AG09319 (cell line): ENCODE results near the gene MOB3B.

Experiments used
- DNase-seq: peaks from one replicate; pipeline ENCODE4 v3.0.0-alpha.2; 2010; ENCODE audit warnings: low read depth; ENCODE audit errors: extremely low read depth
- TF ChIP-seq, protein P1 (sequence below): IDR thresholded peaks from 2 replicates; pipeline ENCODE4 v1.5.1; 2011; ENCODE audit warnings: low read depth, mild to moderate bottlenecking, inconsistent platforms, low read length, moderate library complexity

MOB3B gene

GRCh38 chr9:27392451-27392850, 137.2 kb downstream of the MOB3B start:
- TF ChIP-seq, protein P1, sequence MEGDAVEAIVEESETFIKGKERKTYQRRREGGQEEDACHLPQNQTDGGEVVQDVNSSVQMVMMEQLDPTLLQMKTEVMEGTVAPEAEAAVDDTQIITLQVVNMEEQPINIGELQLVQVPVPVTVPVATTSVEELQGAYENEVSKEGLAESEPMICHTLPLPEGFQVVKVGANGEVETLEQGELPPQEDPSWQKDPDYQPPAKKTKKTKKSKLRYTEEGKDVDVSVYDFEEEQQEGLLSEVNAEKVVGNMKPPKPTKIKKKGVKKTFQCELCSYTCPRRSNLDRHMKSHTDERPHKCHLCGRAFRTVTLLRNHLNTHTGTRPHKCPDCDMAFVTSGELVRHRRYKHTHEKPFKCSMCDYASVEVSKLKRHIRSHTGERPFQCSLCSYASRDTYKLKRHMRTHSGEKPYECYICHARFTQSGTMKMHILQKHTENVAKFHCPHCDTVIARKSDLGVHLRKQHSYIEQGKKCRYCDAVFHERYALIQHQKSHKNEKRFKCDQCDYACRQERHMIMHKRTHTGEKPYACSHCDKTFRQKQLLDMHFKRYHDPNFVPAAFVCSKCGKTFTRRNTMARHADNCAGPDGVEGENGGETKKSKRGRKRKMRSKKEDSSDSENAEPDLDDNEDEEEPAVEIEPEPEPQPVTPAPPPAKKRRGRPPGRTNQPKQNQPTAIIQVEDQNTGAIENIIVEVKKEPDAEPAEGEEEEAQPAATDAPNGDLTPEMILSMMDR = no peak
- no peak for DNase-seq

DNA sequence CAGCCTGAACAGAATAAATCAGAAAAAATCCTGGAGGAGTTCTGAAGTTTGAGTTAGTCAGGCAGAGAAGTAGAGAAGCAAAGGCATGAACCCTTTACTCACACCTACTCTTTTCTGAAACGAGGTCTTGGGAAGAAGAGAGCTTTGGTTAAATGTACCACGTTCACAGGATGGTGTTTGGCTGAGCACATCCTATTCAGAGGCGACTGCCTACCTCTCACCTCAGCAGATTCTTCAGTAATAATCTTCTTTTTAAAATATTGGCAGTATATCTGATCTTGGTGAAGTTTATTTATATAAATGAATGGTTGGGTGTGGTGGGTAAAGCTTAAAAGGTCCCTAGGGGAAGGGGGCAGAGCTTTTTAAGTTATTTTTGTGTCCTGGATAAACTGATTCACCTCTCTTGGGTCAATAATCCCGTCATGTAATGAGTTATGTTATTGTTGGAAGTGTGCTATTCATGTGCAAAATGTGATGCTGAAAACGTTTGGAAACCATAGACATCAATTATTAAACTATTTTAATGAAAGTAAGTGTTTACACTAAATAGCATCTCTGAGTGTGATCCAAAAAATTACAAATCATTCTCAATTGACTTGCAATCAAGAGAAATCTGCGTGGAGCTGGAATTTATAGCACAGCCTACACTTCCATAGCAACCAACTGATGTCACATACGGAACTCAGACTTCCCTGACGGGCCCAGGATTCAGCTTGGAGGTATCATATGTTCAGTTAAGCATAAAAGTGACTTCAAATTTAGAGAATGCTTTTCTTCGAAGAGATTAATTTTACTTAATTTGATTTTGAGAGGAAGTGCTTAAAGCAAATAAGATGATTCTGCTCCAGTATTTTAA, 138.3 kb downstream of the MOB3B start:
- TF ChIP-seq, protein P1 = no peak
- DNase-seq = no peak

DNA sequence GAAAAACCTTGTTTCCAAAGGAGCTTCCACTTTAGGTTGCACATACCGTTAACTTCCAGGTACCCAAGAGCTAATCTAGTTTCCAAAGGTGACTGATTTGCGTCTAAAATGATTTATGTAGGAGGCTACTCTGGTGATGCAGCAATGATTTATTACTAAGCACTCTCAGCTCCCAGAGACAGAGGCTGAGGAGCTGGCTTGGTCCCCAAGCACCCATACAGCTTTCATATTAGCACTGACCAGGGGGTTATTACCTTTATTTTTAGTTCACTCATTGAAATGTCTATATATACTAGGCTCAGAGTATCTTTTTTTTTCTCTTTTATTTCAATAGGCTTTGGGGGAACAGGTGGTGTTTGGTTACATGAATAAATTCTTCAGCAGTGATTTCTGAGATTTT, 141.5 kb downstream of the MOB3B start:
- TF ChIP-seq, protein P1 = no peak
- no peak for DNase-seq

DNA sequence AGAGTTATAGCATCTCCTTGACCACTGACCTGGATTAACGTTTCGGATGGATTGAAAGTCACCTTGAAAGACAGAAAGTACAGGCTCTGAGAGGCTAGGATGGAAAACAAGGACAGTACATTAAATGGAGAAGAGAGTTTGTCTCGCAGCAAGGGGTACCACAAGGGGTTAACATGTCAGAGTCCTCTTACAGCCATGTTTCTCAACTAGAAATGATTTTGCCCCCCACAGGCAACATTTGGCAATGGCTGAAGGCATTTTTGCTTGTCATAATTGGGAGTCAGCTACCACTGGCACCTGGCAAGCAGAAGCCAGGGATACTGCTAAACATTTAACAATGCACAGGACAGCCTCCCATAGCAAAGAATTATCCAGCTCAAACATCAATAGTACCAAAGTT, 141.9 kb downstream of the MOB3B start:
- DNase-seq = no peak
- TF ChIP-seq, protein P1 = no peak

GRCh38 chr9:27386571-27387091, 143.0 kb downstream of the MOB3B start:
- TF ChIP-seq, protein P1 = no peak
- no peak for DNase-seq

GRCh38 chr9:27385606-27386322, 143.8 kb downstream of the MOB3B start:
- no peak for DNase-seq
- TF ChIP-seq, protein P1 = no peak
